GM06990 (cell line): ENCODE results near the gene CYBC1.

Experiments
- DNase-seq: peaks from one replicate; pipeline ENCODE4 v3.0.0-alpha.2; 2011; ENCODE audit not compliant: insufficient read length; ENCODE audit errors: extremely low read depth
- H3K27me3 ChIP-seq: replicated peaks from 2 replicates; pipeline ENCODE4 v1.6.0; 2011; ENCODE audit warnings: low read length; ENCODE audit not compliant: control insufficient read depth, insufficient read depth
- H3K36me3 ChIP-seq: 2 replicates; pipeline ENCODE4 v1.5.1; 2011; ENCODE audit warnings: low read length; ENCODE audit not compliant: control insufficient read depth, insufficient read depth
- H3K4me3 ChIP-seq: replicated peaks from 2 replicates; pipeline ENCODE4 v1.5.1; 2011; ENCODE audit warnings: low read depth, mild to moderate bottlenecking, control low read depth, low read length
- TF ChIP-seq, protein P1 (sequence below): IDR thresholded peaks from 2 replicates; pipeline ENCODE4 v1.5.1; 2011; ENCODE audit warnings: low read length, control low read depth, mild to moderate bottlenecking, inconsistent platforms; ENCODE audit not compliant: insufficient read depth, poor library complexity, severe bottlenecking

The CYBC1 gene

DNA sequence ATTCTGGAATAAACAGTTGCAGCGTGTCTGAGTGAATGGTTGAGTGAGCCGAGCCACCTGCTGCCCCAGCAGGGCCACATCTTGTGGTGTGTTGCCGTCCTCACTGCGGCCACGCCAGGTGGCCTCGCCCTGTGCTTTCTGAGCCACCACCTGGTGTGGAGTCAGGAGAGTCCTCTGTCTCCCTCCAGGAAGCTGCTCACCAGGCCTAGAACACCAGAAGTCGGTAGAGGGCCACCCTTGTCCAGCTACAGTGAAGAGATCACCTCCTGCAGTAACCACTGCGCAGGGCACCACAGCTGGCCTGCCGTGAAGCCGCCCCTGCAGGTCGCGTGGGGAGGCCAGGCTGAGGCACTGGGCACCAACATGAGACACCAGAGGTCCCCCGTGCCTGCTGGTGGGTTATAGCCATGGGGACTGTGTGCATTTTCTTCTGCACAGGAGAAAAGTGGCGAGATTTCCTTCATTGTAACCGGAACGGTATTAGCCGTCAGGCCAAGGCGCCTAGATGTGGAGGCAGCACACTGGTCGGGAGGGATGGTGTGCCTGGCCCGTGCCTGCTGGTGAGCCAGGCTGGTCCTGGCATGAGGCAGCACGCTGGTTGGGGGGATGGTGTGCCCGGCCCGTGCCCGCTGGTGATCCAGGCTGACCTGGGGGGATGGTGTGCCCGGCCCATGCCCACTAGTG lies 40.1 kb upstream of the CYBC1 start:
- Histone ChIP-seq H3K36me3 (peaks cover 11% of the 10 kb centered on the region), H3K4me3 (no peak overlapping the region), H3K27me3 (no peaks in the 10 kb centered on the region)
- peak; percentile 39 for DNase-seq
- TF ChIP-seq, protein P1, sequence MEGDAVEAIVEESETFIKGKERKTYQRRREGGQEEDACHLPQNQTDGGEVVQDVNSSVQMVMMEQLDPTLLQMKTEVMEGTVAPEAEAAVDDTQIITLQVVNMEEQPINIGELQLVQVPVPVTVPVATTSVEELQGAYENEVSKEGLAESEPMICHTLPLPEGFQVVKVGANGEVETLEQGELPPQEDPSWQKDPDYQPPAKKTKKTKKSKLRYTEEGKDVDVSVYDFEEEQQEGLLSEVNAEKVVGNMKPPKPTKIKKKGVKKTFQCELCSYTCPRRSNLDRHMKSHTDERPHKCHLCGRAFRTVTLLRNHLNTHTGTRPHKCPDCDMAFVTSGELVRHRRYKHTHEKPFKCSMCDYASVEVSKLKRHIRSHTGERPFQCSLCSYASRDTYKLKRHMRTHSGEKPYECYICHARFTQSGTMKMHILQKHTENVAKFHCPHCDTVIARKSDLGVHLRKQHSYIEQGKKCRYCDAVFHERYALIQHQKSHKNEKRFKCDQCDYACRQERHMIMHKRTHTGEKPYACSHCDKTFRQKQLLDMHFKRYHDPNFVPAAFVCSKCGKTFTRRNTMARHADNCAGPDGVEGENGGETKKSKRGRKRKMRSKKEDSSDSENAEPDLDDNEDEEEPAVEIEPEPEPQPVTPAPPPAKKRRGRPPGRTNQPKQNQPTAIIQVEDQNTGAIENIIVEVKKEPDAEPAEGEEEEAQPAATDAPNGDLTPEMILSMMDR = no peak

GRCh38 chr17:82489851-82490511 lies 39.4 kb upstream of the CYBC1 start:
- no peak for DNase-seq

DNA sequence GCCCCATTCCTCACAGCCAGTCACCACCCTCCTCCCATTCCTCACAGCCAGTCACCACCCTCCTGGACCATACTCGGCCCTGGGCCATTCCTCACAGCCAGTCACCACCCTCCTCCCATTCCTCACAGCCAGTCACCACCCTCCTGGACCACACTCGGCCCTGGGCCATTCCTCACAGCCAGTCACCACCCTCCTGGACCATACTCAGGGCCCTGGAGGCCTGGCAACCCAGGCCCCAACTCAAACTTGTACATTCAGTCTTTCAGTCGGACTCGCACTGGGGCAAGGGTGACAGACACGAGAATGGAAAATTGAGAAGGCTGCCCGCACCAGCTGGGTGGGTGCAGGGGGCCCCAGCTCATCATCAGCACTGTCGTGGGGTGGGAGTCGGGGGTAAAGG lies 38.6 kb upstream of the CYBC1 start:
- TF ChIP-seq, protein P1 = no peak
- H3K36me3 ChIP-seq = peaks cover 17% of the 10 kb centered on the region
- DNase-seq = no peak

More at GRCh38 chr17:82489851-82490511, 39.4 kb upstream of the CYBC1 start:
- TF ChIP-seq, protein P1 = no peak
- H3K4me3 ChIP-seq = no peak overlapping the region
- peaks cover 14% of the 10 kb centered on the region for H3K36me3 ChIP-seq
- no peaks in the 10 kb centered on the region for H3K27me3 ChIP-seq

DNA sequence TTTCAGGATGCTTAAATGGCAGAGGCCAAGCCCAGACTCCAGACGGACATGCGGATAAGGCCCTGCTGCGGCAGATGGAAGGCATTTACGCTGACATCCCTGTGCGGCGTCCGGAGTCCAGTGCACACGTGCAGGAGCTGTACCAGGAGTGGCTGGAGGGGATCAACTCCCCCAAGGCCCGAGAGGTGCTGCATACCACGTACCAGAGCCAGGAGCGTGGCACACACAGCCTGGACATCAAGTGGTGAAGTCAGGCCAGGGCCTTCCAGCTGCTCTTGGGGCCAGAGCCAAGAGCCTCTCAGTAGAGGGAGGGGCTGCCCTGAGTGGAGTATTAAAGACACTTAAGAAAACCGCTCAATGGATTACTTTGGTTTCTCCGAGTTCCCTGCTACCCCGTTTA lies 37.4 kb upstream of the CYBC1 start:
- Histone ChIP-seq H3K36me3 (peaks cover 25% of the 10 kb centered on the region), H3K27me3 (no peaks in the 10 kb centered on the region), H3K4me3 (no peak overlapping the region)
- no peak for DNase-seq
- TF ChIP-seq, protein P1 = no peak

More for the DNA sequence above, 38.6 kb upstream of the CYBC1 start:
- Histone ChIP-seq H3K4me3 (no peak overlapping the region), H3K27me3 (no peaks in the 10 kb centered on the region)

GRCh38 chr17:82486231-82487094 lies 35.9 kb upstream of the CYBC1 start:
- peaks cover 26% of the 10 kb centered on the region for H3K36me3 ChIP-seq
- TF ChIP-seq, protein P1 = no peak
- DNase-seq = no peak
- H3K27me3 ChIP-seq = no peaks in the 10 kb centered on the region
- no peak overlapping the region for H3K4me3 ChIP-seq
